HEK293 (cell line): ENCODE results near the gene TTC6.

Experiments
- CTCF ChIA-PET: fragments of 350-600 bp; formaldehyde crosslinking; extraction: SDS; loops from one replicate; lab custom pipeline; 2021; ENCODE audit warnings: antibody characterized with exemption; lab: Yijun Ruan, JAX
- POLR2A ChIA-PET: fragments of 300-600 bp; formaldehyde crosslinking; extraction: SDS; loops from one replicate; lab custom pipeline; 2020; ENCODE audit warnings: antibody characterized with exemption, inconsistent platforms; lab: Yijun Ruan, JAX
- H3K27ac ChIP-seq: fragments of 200-500 bp; sonication (Bioruptor generic); 2 replicates; pipeline ENCODE4 v1.5.1; 2014; ENCODE audit warnings: low read depth, low read length, control low read depth, inconsistent platforms; ENCODE audit errors: extremely low read depth
- H3K36me3 ChIP-seq, 2 experiments: fragments of 200-500 bp in 1 of 2; sonication (Bioruptor generic) in 1 of 2; 1 replicate in 1 of 2; 2 replicates in 1 of 2; pipeline ENCODE4 v1.5.1; 2014 to 2017; ENCODE audit warnings: inconsistent platforms in 2 of 2, low read length in 2 of 2; ENCODE audit not compliant: control insufficient read depth in 2 of 2, insufficient read depth in 1 of 2
- H3K4me1 ChIP-seq: fragments of 200-500 bp; sonication (Bioruptor generic); 2 replicates; pipeline ENCODE4 v1.5.1; 2014; ENCODE audit warnings: mild to moderate bottlenecking, low read length, inconsistent platforms; ENCODE audit not compliant: control insufficient read depth, insufficient read depth
- H3K4me3 ChIP-seq: 2 replicates; pipeline ENCODE4 v1.5.1; 2011; ENCODE audit warnings: low read depth, mild to moderate bottlenecking, control low read depth, low read length, moderate library complexity
- H3K9me3 ChIP-seq: fragments of 200-500 bp; sonication (Bioruptor generic); 2 replicates; pipeline ENCODE4 v1.5.1; 2014; ENCODE audit warnings: low read depth, low read length, inconsistent platforms; ENCODE audit not compliant: control insufficient read depth, insufficient read depth
- KLF16 ChIP-seq: fragments of 450-650 bp; formaldehyde crosslinking; IDR thresholded peaks from 2 replicates; pipeline ENCODE4 v1.5.1; 2017; ENCODE audit warnings: missing biosample characterization, missing genetic modification characterization
- RBAK ChIP-seq: fragments of 450-650 bp; formaldehyde crosslinking; IDR thresholded peaks from 2 replicates; pipeline ENCODE4 v1.5.1; 2016; ENCODE audit warnings: missing biosample characterization, missing genetic modification characterization
- ZBTB26 ChIP-seq: fragments of 450-650 bp; formaldehyde crosslinking; optimal IDR thresholded peaks from 2 replicates; pipeline ENCODE3; 2016; ENCODE audit warnings: missing biosample characterization, mild to moderate bottlenecking, missing genetic modification characterization
- ZBTB44 ChIP-seq: fragments of 450-650 bp; IDR thresholded peaks from 2 replicates; pipeline ENCODE4 v1.5.1; 2018; ENCODE audit warnings: missing biosample characterization, mild to moderate bottlenecking, missing genetic modification characterization
- ZBTB8A ChIP-seq: fragments of 450-650 bp; formaldehyde crosslinking; IDR thresholded peaks from 2 replicates; pipeline ENCODE4 v1.5.1; 2016; ENCODE audit warnings: missing biosample characterization, missing genetic modification characterization
- ZNF112 ChIP-seq: fragments of 450-650 bp; formaldehyde crosslinking; IDR thresholded peaks from 2 replicates; pipeline ENCODE4 v1.5.0; 2017; ENCODE audit warnings: missing biosample characterization, missing genetic modification characterization
- ZNF521 ChIP-seq: fragments of 450-650 bp; formaldehyde crosslinking; IDR thresholded peaks from 2 replicates; pipeline ENCODE4 v1.5.1; 2017; ENCODE audit warnings: missing biosample characterization, mild to moderate bottlenecking, missing genetic modification characterization
- ZNF626 ChIP-seq: fragments of 450-650 bp; sonication (Bioruptor Pico); formaldehyde crosslinking; IDR thresholded peaks from 2 replicates; pipeline ENCODE4 v1.5.1; 2018; ENCODE audit warnings: missing biosample characterization, missing genetic modification characterization, inconsistent platforms
- TF ChIP-seq, protein P1 (sequence below): fragments of 450-650 bp; formaldehyde crosslinking; IDR thresholded peaks from 2 replicates; pipeline ENCODE4 v1.5.1; 2017; ENCODE audit warnings: missing biosample characterization, missing genetic modification characterization
- TF ChIP-seq, protein P2 (sequence below): fragments of 450-650 bp; formaldehyde crosslinking; IDR thresholded peaks from 2 replicates; pipeline ENCODE4 v1.5.1; 2016; ENCODE audit warnings: missing biosample characterization, missing genetic modification characterization
- TF ChIP-seq, protein P3 (sequence below): fragments of 450-650 bp; formaldehyde crosslinking; IDR thresholded peaks from 2 replicates; pipeline ENCODE4 v1.5.1; 2016; ENCODE audit warnings: missing biosample characterization, missing genetic modification characterization
- TF ChIP-seq, protein P4 (sequence below): fragments of 450-650 bp; formaldehyde crosslinking; IDR thresholded peaks from 2 replicates; pipeline ENCODE4 v1.5.1; 2016; ENCODE audit warnings: missing biosample characterization, missing genetic modification characterization
- TF ChIP-seq, protein P5 (sequence below): fragments of 450-650 bp; formaldehyde crosslinking; IDR thresholded peaks from 2 replicates; pipeline ENCODE4 v1.5.1; 2016; ENCODE audit warnings: missing biosample characterization, missing genetic modification characterization

The TTC6 gene, protein sequence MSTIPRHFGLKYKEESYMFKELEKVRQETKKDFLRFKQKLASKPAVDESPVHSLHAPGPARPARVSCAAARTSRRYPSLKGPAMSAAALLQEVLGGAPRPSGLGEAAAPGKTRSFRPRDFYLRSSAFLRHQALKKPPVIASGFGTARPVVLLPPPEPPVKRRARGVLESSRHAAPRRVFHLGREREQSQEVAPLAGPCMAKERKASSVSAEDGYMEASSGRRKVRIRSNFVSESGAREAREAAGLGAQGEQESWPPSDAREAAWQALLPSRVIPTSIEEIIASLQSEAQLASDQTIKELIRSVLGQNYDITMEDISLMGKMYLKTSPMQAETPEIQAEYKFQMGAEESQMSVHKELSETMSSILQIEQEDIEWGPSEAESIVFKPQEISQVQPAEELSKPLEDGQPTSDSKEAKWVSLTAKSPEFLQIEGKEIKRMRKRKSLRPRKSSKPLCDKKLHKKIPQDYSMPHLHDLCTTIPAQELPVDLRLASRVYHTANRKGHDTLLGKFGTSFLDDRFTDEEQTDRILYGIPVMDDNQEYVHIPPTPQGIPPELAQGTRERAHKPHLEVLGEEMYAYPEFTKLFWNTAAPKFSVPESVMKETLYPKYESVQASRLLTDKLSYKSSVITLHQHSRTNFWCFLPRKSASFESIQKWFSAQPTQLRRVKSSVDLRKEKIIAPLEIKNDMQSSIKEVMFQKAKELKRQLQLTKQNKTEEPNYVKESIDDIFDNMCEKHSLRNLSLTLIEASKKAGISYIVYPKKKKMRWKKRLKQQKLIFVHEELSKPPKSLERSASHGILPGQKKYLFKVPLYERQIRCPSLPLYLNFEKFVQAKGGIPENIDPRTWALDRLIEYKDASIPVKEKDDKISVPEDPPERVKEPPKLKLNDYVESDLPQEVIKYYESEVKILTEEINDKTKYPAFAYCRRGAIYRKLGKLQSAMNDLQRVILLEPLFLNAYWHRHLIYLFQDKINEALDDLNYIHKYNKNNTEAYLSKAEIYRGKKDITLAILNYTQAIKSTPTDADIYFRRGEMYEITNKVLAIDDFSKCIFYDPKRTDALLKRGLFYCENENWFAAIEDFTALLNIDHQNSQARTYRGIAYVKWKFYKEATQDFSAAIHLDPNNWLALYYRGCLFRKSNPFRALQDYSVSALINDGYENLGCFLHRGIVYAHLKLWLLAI (N-terminal part only)

GRCh38 chr14:37594971-37595808 is at the start of gene TTC6, which contains the start of gene FOXA1:
Gene TTC6, plus strand, starts transcription at chr14:37595629. Its CDS starts 26,436 bp downstream, at chr14:37622065.
Gene FOXA1, minus strand, starts transcription at chr14:37595249. Its CDS starts 277 bp downstream, at chr14:37594972.
- Histone ChIP-seq H3K27ac (peak within 1 kb of the TSS; percentile 99), H3K4me3 (peak within 1 kb of the TSS; percentile 75), H3K36me3 (peaks cover 0 to 15% of the 10 kb centered on the region in 2 experiments; a peak in 1 of 3 replicates), H3K4me1 (peaks cover 3% of the 10 kb centered on the region; the same call in 1 of the 2 replicates), H3K9me3 (no peaks in the 10 kb centered on the region)
- POLR2A ChIA-PET, result interaction anchor here (0.6 to 2.0 kb wide), 5 partner anchors 26 to 337 kb away, joined by 3 to 6 read pairs (median 4); no protein-coding TSS in a partner anchor
- CTCF ChIA-PET, result interaction anchor here (0.7 to 2.8 kb wide), 9 partner anchors 10 to 363 kb away, joined by 3 to 15 read pairs (median 3); no protein-coding TSS in a partner anchor
- TF ChIP-seq, protein P1, sequence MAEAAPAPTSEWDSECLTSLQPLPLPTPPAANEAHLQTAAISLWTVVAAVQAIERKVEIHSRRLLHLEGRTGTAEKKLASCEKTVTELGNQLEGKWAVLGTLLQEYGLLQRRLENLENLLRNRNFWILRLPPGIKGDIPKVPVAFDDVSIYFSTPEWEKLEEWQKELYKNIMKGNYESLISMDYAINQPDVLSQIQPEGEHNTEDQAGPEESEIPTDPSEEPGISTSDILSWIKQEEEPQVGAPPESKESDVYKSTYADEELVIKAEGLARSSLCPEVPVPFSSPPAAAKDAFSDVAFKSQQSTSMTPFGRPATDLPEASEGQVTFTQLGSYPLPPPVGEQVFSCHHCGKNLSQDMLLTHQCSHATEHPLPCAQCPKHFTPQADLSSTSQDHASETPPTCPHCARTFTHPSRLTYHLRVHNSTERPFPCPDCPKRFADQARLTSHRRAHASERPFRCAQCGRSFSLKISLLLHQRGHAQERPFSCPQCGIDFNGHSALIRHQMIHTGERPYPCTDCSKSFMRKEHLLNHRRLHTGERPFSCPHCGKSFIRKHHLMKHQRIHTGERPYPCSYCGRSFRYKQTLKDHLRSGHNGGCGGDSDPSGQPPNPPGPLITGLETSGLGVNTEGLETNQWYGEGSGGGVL (tag by site-specific recombination), result peak; percentile 72
- TF ChIP-seq, protein P2, sequence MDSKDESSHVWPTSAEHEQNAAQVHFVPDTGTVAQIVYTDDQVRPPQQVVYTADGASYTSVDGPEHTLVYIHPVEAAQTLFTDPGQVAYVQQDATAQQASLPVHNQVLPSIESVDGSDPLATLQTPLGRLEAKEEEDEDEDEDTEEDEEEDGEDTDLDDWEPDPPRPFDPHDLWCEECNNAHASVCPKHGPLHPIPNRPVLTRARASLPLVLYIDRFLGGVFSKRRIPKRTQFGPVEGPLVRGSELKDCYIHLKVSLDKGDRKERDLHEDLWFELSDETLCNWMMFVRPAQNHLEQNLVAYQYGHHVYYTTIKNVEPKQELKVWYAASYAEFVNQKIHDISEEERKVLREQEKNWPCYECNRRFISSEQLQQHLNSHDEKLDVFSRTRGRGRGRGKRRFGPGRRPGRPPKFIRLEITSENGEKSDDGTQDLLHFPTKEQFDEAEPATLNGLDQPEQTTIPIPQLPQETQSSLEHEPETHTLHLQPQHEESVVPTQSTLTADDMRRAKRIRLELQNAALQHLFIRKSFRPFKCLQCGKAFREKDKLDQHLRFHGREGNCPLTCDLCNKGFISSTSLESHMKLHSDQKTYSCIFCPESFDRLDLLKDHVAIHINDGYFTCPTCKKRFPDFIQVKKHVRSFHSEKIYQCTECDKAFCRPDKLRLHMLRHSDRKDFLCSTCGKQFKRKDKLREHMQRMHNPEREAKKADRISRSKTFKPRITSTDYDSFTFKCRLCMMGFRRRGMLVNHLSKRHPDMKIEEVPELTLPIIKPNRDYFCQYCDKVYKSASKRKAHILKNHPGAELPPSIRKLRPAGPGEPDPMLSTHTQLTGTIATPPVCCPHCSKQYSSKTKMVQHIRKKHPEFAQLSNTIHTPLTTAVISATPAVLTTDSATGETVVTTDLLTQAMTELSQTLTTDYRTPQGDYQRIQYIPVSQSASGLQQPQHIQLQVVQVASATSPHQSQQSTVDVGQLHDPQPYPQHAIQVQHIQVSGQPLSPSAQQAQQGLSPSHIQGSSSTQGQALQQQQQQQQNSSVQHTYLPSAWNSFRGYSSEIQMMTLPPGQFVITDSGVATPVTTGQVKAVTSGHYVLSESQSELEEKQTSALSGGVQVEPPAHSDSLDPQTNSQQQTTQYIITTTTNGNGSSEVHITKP (tag by site-specific recombination), result peak; percentile 69
- TF ChIP-seq ZBTB8A (tag by site-specific recombination) (peak; percentile 70), ZNF521 (tag by site-specific recombination) (no peak), ZNF112 (tag by site-specific recombination) (no peak), RBAK (no peak), ZBTB26 (tag by site-specific recombination) (peak; percentile 59), ZBTB44 (tag by site-specific recombination) (no peak), KLF16 (tag by site-specific recombination) (0 out of 2 replicates have a peak, but pooled peaks have one; percentile 18), ZNF626 (tag by site-specific recombination) (no peak)
- TF ChIP-seq, protein P3, sequence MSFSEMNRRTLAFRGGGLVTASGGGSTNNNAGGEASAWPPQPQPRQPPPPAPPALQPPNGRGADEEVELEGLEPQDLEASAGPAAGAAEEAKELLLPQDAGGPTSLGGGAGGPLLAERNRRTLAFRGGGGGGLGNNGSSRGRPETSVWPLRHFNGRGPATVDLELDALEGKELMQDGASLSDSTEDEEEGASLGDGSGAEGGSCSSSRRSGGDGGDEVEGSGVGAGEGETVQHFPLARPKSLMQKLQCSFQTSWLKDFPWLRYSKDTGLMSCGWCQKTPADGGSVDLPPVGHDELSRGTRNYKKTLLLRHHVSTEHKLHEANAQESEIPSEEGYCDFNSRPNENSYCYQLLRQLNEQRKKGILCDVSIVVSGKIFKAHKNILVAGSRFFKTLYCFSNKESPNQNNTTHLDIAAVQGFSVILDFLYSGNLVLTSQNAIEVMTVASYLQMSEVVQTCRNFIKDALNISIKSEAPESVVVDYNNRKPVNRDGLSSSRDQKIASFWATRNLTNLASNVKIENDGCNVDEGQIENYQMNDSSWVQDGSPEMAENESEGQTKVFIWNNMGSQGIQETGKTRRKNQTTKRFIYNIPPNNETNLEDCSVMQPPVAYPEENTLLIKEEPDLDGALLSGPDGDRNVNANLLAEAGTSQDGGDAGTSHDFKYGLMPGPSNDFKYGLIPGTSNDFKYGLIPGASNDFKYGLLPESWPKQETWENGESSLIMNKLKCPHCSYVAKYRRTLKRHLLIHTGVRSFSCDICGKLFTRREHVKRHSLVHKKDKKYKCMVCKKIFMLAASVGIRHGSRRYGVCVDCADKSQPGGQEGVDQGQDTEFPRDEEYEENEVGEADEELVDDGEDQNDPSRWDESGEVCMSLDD (tag by site-specific recombination), result no peak
- TF ChIP-seq, protein P4, sequence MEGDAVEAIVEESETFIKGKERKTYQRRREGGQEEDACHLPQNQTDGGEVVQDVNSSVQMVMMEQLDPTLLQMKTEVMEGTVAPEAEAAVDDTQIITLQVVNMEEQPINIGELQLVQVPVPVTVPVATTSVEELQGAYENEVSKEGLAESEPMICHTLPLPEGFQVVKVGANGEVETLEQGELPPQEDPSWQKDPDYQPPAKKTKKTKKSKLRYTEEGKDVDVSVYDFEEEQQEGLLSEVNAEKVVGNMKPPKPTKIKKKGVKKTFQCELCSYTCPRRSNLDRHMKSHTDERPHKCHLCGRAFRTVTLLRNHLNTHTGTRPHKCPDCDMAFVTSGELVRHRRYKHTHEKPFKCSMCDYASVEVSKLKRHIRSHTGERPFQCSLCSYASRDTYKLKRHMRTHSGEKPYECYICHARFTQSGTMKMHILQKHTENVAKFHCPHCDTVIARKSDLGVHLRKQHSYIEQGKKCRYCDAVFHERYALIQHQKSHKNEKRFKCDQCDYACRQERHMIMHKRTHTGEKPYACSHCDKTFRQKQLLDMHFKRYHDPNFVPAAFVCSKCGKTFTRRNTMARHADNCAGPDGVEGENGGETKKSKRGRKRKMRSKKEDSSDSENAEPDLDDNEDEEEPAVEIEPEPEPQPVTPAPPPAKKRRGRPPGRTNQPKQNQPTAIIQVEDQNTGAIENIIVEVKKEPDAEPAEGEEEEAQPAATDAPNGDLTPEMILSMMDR (tag by site-specific recombination), result 0 out of 2 replicates have a peak, but pooled peaks have one; percentile 9
- TF ChIP-seq, protein P5, sequence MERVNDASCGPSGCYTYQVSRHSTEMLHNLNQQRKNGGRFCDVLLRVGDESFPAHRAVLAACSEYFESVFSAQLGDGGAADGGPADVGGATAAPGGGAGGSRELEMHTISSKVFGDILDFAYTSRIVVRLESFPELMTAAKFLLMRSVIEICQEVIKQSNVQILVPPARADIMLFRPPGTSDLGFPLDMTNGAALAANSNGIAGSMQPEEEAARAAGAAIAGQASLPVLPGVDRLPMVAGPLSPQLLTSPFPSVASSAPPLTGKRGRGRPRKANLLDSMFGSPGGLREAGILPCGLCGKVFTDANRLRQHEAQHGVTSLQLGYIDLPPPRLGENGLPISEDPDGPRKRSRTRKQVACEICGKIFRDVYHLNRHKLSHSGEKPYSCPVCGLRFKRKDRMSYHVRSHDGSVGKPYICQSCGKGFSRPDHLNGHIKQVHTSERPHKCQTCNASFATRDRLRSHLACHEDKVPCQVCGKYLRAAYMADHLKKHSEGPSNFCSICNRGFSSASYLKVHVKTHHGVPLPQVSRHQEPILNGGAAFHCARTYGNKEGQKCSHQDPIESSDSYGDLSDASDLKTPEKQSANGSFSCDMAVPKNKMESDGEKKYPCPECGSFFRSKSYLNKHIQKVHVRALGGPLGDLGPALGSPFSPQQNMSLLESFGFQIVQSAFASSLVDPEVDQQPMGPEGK (tag by site-specific recombination), result peak; percentile 59
